ENCODE data around the gene TNFRSF12A.
"Not testable (repeated sequence)": the region's sequence is repeated elsewhere in the genome, so short reads cannot be mapped to it uniquely, and the experiment has no call there.

TNFRSF12A gene

GRCh38 chr16:3065069-3065741 is 45.0 kb downstream of the TNFRSF12A start, which contains the start of gene IL32:
IL32 (plus strand) TSS chr16:3065640; CDS start chr16:3065812, 172 bp downstream.
- peak within 1 kb of the TSS; percentile 28 to 94 (median 86) for H3K4me3 Mint-ChIP-seq
- no peak for TF ChIP-seq CTCF (IDR thresholded peaks at IDR 0.05; ENCODE audit: unreplicated experiment in 3 of 3)
- peaks cover 11% of the 10 kb centered on the region for H3K27me3 Mint-ChIP-seq (ENCODE audit: low read depth)
- peaks cover 34% of the 10 kb centered on the region for H3K4me1 Mint-ChIP-seq
- peak within 1 kb of the TSS in 1 of 3 experiments; percentile 50 for H3K27ac Mint-ChIP-seq
- no peaks in the 10 kb centered on the region for H3K36me3 Mint-ChIP-seq (ENCODE audit: low read depth)
- H3K9me3 Mint-ChIP-seq, result no peaks in the 10 kb centered on the region

GRCh38 chr16:3065742-3066439 is 45.7 kb downstream of the TNFRSF12A start:
- Mint-ChIP-seq H3K36me3 (ENCODE audit: low read depth) (no peaks in the 10 kb centered on the region), H3K27me3 (ENCODE audit: low read depth) (peaks cover 4% of the 10 kb centered on the region), H3K4me3 (peak overlapping the region; percentile 28 to 94 (median 86)), H3K4me1 (peaks cover 30% of the 10 kb centered on the region), H3K27ac (no peak overlapping the region), H3K9me3 (no peaks in the 10 kb centered on the region)
- no peak for TF ChIP-seq CTCF (IDR thresholded peaks at IDR 0.05; ENCODE audit: unreplicated experiment in 3 of 3)

GRCh38 chr16:3066440-3066748 is 46.2 kb downstream of the TNFRSF12A start:
- Mint-ChIP-seq H3K4me1 (peaks cover 30% of the 10 kb centered on the region), H3K27ac (no peak overlapping the region), H3K9me3 (no peaks in the 10 kb centered on the region), H3K4me3 (peak overlapping the region in 2 of 3 experiments; percentile 86 to 94), H3K27me3 (ENCODE audit: low read depth) (peaks cover 4% of the 10 kb centered on the region), H3K36me3 (ENCODE audit: low read depth) (no peaks in the 10 kb centered on the region)
- no peak for TF ChIP-seq CTCF (IDR thresholded peaks at IDR 0.05; ENCODE audit: unreplicated experiment in 3 of 3)

GRCh38 chr16:3068487-3068886 is 48.3 kb downstream of the TNFRSF12A start:
- Mint-ChIP-seq H3K4me1 (peaks cover 25% of the 10 kb centered on the region), H3K27ac (no peak overlapping the region), H3K36me3 (ENCODE audit: low read depth) (no peaks in the 10 kb centered on the region), H3K27me3 (ENCODE audit: low read depth) (peaks cover 4% of the 10 kb centered on the region), H3K9me3 (no peaks in the 10 kb centered on the region), H3K4me3 (peak overlapping the region in 1 of 3 experiments; percentile 26)
- TF ChIP-seq CTCF (IDR thresholded peaks at IDR 0.05; ENCODE audit: unreplicated experiment in 3 of 3), result no peak

- H3K4me1 Mint-ChIP-seq, result peaks cover 21% of the 10 kb centered on the region
- H3K36me3 Mint-ChIP-seq (ENCODE audit: low read depth); H3K9me3 Mint-ChIP-seq; H3K27ac Mint-ChIP-seq: not testable (repeated sequence)
- H3K4me3 Mint-ChIP-seq, result peak overlapping the region in 1 of 3 experiments; percentile 45
- peaks cover 11% of the 10 kb centered on the region for H3K27me3 Mint-ChIP-seq (ENCODE audit: low read depth)
Observed at GRCh38 chr16:3069146-3069545, 49.0 kb downstream of the TNFRSF12A start.

- H3K4me1 Mint-ChIP-seq, result peaks cover 16% of the 10 kb centered on the region
- peaks cover 16% of the 10 kb centered on the region for H3K27me3 Mint-ChIP-seq (ENCODE audit: low read depth)
Observed at GRCh38 chr16:3070608-3071111, 50.5 kb downstream of the TNFRSF12A start.

More at GRCh38 chr16:3070608-3071111, 50.5 kb downstream of the TNFRSF12A start:
- no peak for TF ChIP-seq CTCF (IDR thresholded peaks at IDR 0.05; ENCODE audit: unreplicated experiment in 3 of 3)
- peak overlapping the region in 1 of 3 experiments; percentile 39 for H3K4me3 Mint-ChIP-seq
- no peaks in the 10 kb centered on the region for H3K36me3 Mint-ChIP-seq (ENCODE audit: low read depth)
- H3K27ac Mint-ChIP-seq, result no peak overlapping the region
- H3K9me3 Mint-ChIP-seq, result no peaks in the 10 kb centered on the region

All from nephron (organoid).